Progenitor cell of endocrine pancreas (in vitro differentiated cells): Measurements from ENCODE around the gene HTRA3. TPM values are rescaled to one million over a fixed set of nuclear protein-coding genes. Genes with fewer than 3 reads are reported as not detected.

Experiments used
- DNase-seq: peaks from one replicate; pipeline ENCODE4 v3.0.0; 2021; ENCODE audit warnings: low spot score; ENCODE audit not compliant: unreplicated experiment
- H3K27ac Mint-ChIP-seq: 2 replicates; pipeline ENCODE4 v1.8.0; 2021; ENCODE audit warnings: mild to moderate bottlenecking, moderate library complexity, mixed read lengths
- H3K27me3 Mint-ChIP-seq: 2 replicates; pipeline ENCODE4 v1.8.0; 2021; ENCODE audit warnings: mixed read lengths
- H3K36me3 Mint-ChIP-seq: 2 replicates; pipeline ENCODE4 v1.8.0; 2022; ENCODE audit warnings: mixed read lengths; ENCODE audit not compliant: insufficient read depth
- H3K4me1 Mint-ChIP-seq: 2 replicates; pipeline ENCODE4 v1.8.0; 2021; ENCODE audit warnings: low read depth, mixed read lengths
- H3K4me3 Mint-ChIP-seq: 2 replicates; pipeline ENCODE4 v1.8.0; 2021; ENCODE audit warnings: low read depth, mild to moderate bottlenecking, moderate library complexity, mixed read lengths
- H3K9me3 Mint-ChIP-seq: 2 replicates; pipeline ENCODE4 v1.8.0; 2021; ENCODE audit warnings: low read depth, mixed read lengths
- CTCF ChIP-seq: fragments of 200-600 bp; sonication (generic); IDR thresholded peaks from one replicate; pipeline ENCODE4 v1.5.0; 2021; ENCODE audit warnings: antibody characterized with exemption, mild to moderate bottlenecking; ENCODE audit not compliant: unreplicated experiment
- total RNA-seq: library from RNA; stranded (reverse); gene quantifications from 2 replicates; pipeline ENCODE4 v1.2.1, GENCODE V29; 2021

The HTRA3 gene
- total RNA-seq, 1 donor from 2014 or later = 0.86 TPM

GRCh38 chr4:8324640-8325239, 55.2 kb downstream of the HTRA3 start:
- H3K4me3 Mint-ChIP-seq = no peak overlapping the region
- TF ChIP-seq CTCF = no peak

GRCh38 chr4:8325291-8325973, 55.9 kb downstream of the HTRA3 start:
- Mint-ChIP-seq H3K4me1 (no peaks in the 10 kb centered on the region), H3K27ac (no peak overlapping the region), H3K4me3 (no peak overlapping the region), H3K27me3 (no peaks in the 10 kb centered on the region), H3K36me3 (no peaks in the 10 kb centered on the region), H3K9me3 (peaks cover 3% of the 10 kb centered on the region)
- no peak for TF ChIP-seq CTCF
- DNase-seq = no peak

More at GRCh38 chr4:8324640-8325239, 55.2 kb downstream of the HTRA3 start:
- peaks cover 3% of the 10 kb centered on the region for H3K9me3 Mint-ChIP-seq
- H3K27me3 Mint-ChIP-seq = no peaks in the 10 kb centered on the region
- H3K36me3 Mint-ChIP-seq = no peaks in the 10 kb centered on the region
- no peak for DNase-seq
- no peak overlapping the region for H3K27ac Mint-ChIP-seq
- no peaks in the 10 kb centered on the region for H3K4me1 Mint-ChIP-seq

GRCh38 chr4:8326206-8326605, 56.7 kb downstream of the HTRA3 start:
- H3K4me1 Mint-ChIP-seq = no peaks in the 10 kb centered on the region

GRCh38 chr4:8328456-8328855, 58.9 kb downstream of the HTRA3 start:
- Mint-ChIP-seq H3K27me3 (no peaks in the 10 kb centered on the region), H3K4me3 (no peak overlapping the region), H3K9me3 (peaks cover 3% of the 10 kb centered on the region), H3K27ac (no peak overlapping the region), H3K4me1 (no peaks in the 10 kb centered on the region), H3K36me3 (no peaks in the 10 kb centered on the region)
- DNase-seq = no peak
- no peak for TF ChIP-seq CTCF

More at GRCh38 chr4:8326206-8326605, 56.7 kb downstream of the HTRA3 start:
- Mint-ChIP-seq H3K27me3 (no peaks in the 10 kb centered on the region), H3K27ac (no peak overlapping the region), H3K4me3 (no peak overlapping the region), H3K36me3 (no peaks in the 10 kb centered on the region), H3K9me3 (peaks cover 3% of the 10 kb centered on the region)
- TF ChIP-seq CTCF = no peak
- DNase-seq = no peak

- no peaks in the 10 kb centered on the region for H3K36me3 Mint-ChIP-seq
- no peaks in the 10 kb centered on the region for H3K4me1 Mint-ChIP-seq
- H3K9me3 Mint-ChIP-seq = peaks cover 3% of the 10 kb centered on the region
- no peak for TF ChIP-seq CTCF
- H3K4me3 Mint-ChIP-seq = no peak overlapping the region
- no peak for DNase-seq
- H3K27me3 Mint-ChIP-seq = no peaks in the 10 kb centered on the region
- no peak overlapping the region for H3K27ac Mint-ChIP-seq
Measured at GRCh38 chr4:8328866-8329559, 59.5 kb downstream of the HTRA3 start.
